GM18507 (cell line): Measurements from ENCODE around the gene VSIR.

Experiments
- DNase-seq: peaks from one replicate; pipeline ENCODE4 v3.0.0; 2011; ENCODE audit warnings: low read depth; ENCODE audit not compliant: insufficient read length; ENCODE audit errors: extremely low spot score
- FAIRE-seq: peaks from 2 replicates; lab custom pipeline; 2011; peaks lifted over from hg19 to GRCh38; lab: Jason Lieb, UNC

VSIR gene

GRCh38 chr10:71767420-71768035, 5.8 kb downstream of the VSIR start:
- DNase-seq (no peak), FAIRE-seq (no peak)

GRCh38 chr10:71766717-71767419, 6.5 kb downstream of the VSIR start:
- DNase-seq = no peak
- peak; percentile 24 for FAIRE-seq

- FAIRE-seq = no peak
Measured at GRCh38 chr10:71765906-71766716, 7.2 kb downstream of the VSIR start.

GRCh38 chr10:71765176-71765904, 8.0 kb downstream of the VSIR start:
- no peak for FAIRE-seq
- no peak for DNase-seq

More at GRCh38 chr10:71765906-71766716, 7.2 kb downstream of the VSIR start:
- DNase-seq = no peak

- no peak for FAIRE-seq
- no peak for DNase-seq
Measured at GRCh38 chr10:71763352-71764127, 9.8 kb downstream of the VSIR start.

- FAIRE-seq (no peak), DNase-seq (no peak)
Measured at GRCh38 chr10:71762324-71762723, 11.0 kb downstream of the VSIR start.

GRCh38 chr10:71761541-71762113, 11.7 kb downstream of the VSIR start:
- DNase-seq (no peak), FAIRE-seq (no peak)

GRCh38 chr10:71761105-71761511, 12.2 kb downstream of the VSIR start:
- FAIRE-seq (no peak), DNase-seq (no peak)

GRCh38 chr10:71757399-71757922, 15.9 kb downstream of the VSIR start:
- FAIRE-seq (no peak), DNase-seq (no peak)

- no peak for DNase-seq
- FAIRE-seq = no peak
Measured at GRCh38 chr10:71756311-71757191, 16.8 kb downstream of the VSIR start.

GRCh38 chr10:71755179-71755879, 18.0 kb downstream of the VSIR start:
- DNase-seq (no peak), FAIRE-seq (no peak)

- no peak for DNase-seq
Measured at GRCh38 chr10:71754562-71754961, 18.8 kb downstream of the VSIR start.

GRCh38 chr10:71753960-71754505, 19.3 kb downstream of the VSIR start:
- DNase-seq = no peak
- FAIRE-seq = no peak

More at GRCh38 chr10:71754562-71754961, 18.8 kb downstream of the VSIR start:
- FAIRE-seq = no peak

- no peak for FAIRE-seq
- no peak for DNase-seq
Measured at GRCh38 chr10:71753091-71753959, 20.0 kb downstream of the VSIR start.

- FAIRE-seq = no peak
- DNase-seq = no peak
Measured at GRCh38 chr10:71752391-71753090, 20.8 kb downstream of the VSIR start.
